K562 (cell line): Measurements from ENCODE around the gene TMCO1. TPM values are rescaled to one million over a fixed set of nuclear protein-coding genes. Genes with fewer than 3 reads are reported as not detected.

Experiments used
- ARID4B ChIP-seq: sonication (generic); formaldehyde crosslinking; IDR thresholded peaks from 2 replicates; pipeline ENCODE4 v1.8.0; 2022; ENCODE audit warnings: mild to moderate bottlenecking, missing genetic modification reagents
- HMBOX1 ChIP-seq: sonication (generic); IDR thresholded peaks from 2 replicates; pipeline ENCODE4 v1.6.1; 2016
- HNRNPLL ChIP-seq: fragments of 200-400 bp; formaldehyde crosslinking; IDR thresholded peaks from 2 replicates; pipeline ENCODE4 v1.6.1; 2017; ENCODE audit warnings: low read length, low read depth, mild to moderate bottlenecking; ENCODE audit not compliant: poor library complexity, severe bottlenecking
- HOMEZ ChIP-seq: fragments of 250-450 bp; sonication (Bioruptor Pico); IDR thresholded peaks from 2 replicates; pipeline ENCODE4 v1.4.0; 2020; ENCODE audit warnings: mild to moderate bottlenecking, moderate library complexity
- HOXB6 ChIP-seq: fragments of 250-450 bp; sonication (Bioruptor Pico); IDR thresholded peaks from 2 replicates; pipeline ENCODE4 v1.5.1; 2022; ENCODE audit warnings: mild to moderate bottlenecking, borderline replicate concordance
- NR2F6 ChIP-seq: fragments of 450-650 bp; formaldehyde crosslinking; IDR thresholded peaks from 2 replicates; pipeline ENCODE4 v1.4.0; 2020; ENCODE audit warnings: mild to moderate bottlenecking
- POLR2B ChIP-seq: fragments of 450-650 bp; IDR thresholded peaks from 2 replicates; pipeline ENCODE4 v1.6.1; 2018; ENCODE audit warnings: low read depth; ENCODE audit not compliant: partially characterized antibody
- SMAD1 ChIP-seq: fragments of 150-350 bp; IDR thresholded peaks from 2 replicates; pipeline ENCODE4 v1.6.1; 2014; ENCODE audit warnings: low read length, low read depth; ENCODE audit not compliant: partially characterized antibody
- SNRNP70 ChIP-seq: fragments of 200-400 bp; formaldehyde crosslinking; optimal IDR thresholded peaks from 2 replicates; pipeline ENCODE3; 2017; ENCODE audit warnings: low read depth, low read length
- SOX6 ChIP-seq: fragments of 450-650 bp; IDR thresholded peaks from 2 replicates; pipeline ENCODE4 v1.6.1; 2014; ENCODE audit warnings: mild to moderate bottlenecking
- TEAD1 ChIP-seq, 2 experiments: fragments of 450-650 bp in 1 of 2; sonication (generic) in 1 of 2; formaldehyde crosslinking; IDR thresholded peaks; 2 replicates each; pipeline versions ENCODE4 v1.4.0 to v1.8.0; 2020 to 2022; ENCODE audit warnings: mild to moderate bottlenecking in 2 of 2, missing genetic modification reagents in 1 of 2
- TGIF2 ChIP-seq: sonication (generic); formaldehyde crosslinking; IDR thresholded peaks from 2 replicates; pipeline ENCODE4 v1.8.1; 2022; ENCODE audit warnings: mild to moderate bottlenecking, missing genetic modification reagents, moderate library complexity
- ZBED1 ChIP-seq: IDR thresholded peaks from 2 replicates; pipeline ENCODE4 v1.6.1; 2014
- polyA plus RNA-seq, 8 experiments: library from polyadenylated mRNA; depleted of rRNA in 4 of 8; stranded (reverse) in 5 of 8; unstranded in 3 of 8; fragments of >200 nt; fragmentation: Nextera tagmentation in 2 of 8; fragmentation: Illumina TruSeq in 1 of 8; extraction: Ambion mirVana in 2 of 8; extraction: Trizol in 1 of 8; gene quantifications; 2 replicates each; pipeline versions ENCODE4 v1.2.1 to v1.2.3, GENCODE V29; 2011 to 2014; ENCODE audit warnings: inconsistent platforms in 1 of 8, missing spikeins in 1 of 8
- total RNA-seq, 7 experiments: library from RNA; depleted of rRNA in 6 of 7; stranded (reverse); fragments of >200 nt in 6 of 7; fragmentation: Illumina TruSeq in 2 of 7; extraction: Trizol in 2 of 7; gene quantifications; 2 replicates each; pipeline versions ENCODE4 v1.2.1 to v1.2.3, GENCODE V29; 2011 to 2021; ENCODE audit warnings: low replicate concordance in 1 of 7
- TF ChIP-seq, protein P1 (sequence below): fragments of 250-450 bp; sonication (Bioruptor Pico); IDR thresholded peaks from 2 replicates; pipeline ENCODE4 v1.8.0; 2022; ENCODE audit warnings: moderate library complexity, mild to moderate bottlenecking, inconsistent platforms

The TMCO1 gene
- total and polyA plus RNA-seq, 9 of the 15 experiments (the other 6 are each of a cell fraction or from before 2014, with no cell fraction given): 69.3 to 561 (median 175) TPM

GRCh38 chr1:165768513-165769394 lies at the start of gene TMCO1 (continued):
- TF ChIP-seq TGIF2 (no peak), TEAD1 (CRISPR knock-in tag; IDR thresholded peaks at IDR 0.05) (peak in 1 of 2 experiments; percentile 73; a peak in 1 of 4 replicates), SNRNP70 (no peak), NR2F6 (CRISPR knock-in tag) (peak; percentile 72; the same call in 1 of the 2 replicates), HOXB6 (CRISPR knock-in tag) (no peak), ZBED1 (peak; percentile 53; the same call in 1 of the 2 replicates), SMAD1 (peak; percentile 33), HOMEZ (0 out of 2 replicates have a peak, but pooled peaks have one; percentile 49), SOX6 (peak; percentile 40), HMBOX1 (peak; percentile 88), HNRNPLL (peak; percentile 88), POLR2B (peak; percentile 90), ARID4B (peak; percentile 87)
- TF ChIP-seq, protein P1, sequence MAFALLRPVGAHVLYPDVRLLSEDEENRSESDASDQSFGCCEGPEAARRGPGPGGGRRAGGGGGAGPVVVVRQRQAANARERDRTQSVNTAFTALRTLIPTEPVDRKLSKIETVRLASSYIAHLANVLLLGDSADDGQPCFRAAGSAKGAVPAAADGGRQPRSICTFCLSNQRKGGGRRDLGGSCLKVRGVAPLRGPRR (CRISPR knock-in tag): no peak
